Lower leg skin (tissue), 4 donors: Measurements from ENCODE around the gene ANXA11. TPM values are rescaled to one million over a fixed set of nuclear protein-coding genes. Genes with fewer than 3 reads are reported as not detected.

Experiments
- DNase-seq, 2 donors: peaks; one replicate each; pipeline ENCODE4 v3.0.0-alpha.2; 2019; ENCODE audit warnings: low spot score in 2 of 2
- H3K4me3 ChIP-seq: fragments of 200-600 bp; sonication (generic); 2 replicates; pipeline ENCODE4 v1.5.1; 2017; ENCODE audit warnings: mild to moderate bottlenecking, low read depth; ENCODE audit not compliant: poor library complexity, severe bottlenecking
- CTCF ChIP-seq, 3 donors: fragments of 450-650 bp; IDR thresholded peaks; one replicate each; pipeline ENCODE4 v1.5.1; 2016; ENCODE audit warnings: antibody characterized with exemption in 3 of 3, mild to moderate bottlenecking in 3 of 3, moderate library complexity in 2 of 3
- POLR2A ChIP-seq, 2 donors: fragments of 450-650 bp; IDR thresholded peaks; one replicate each; pipeline ENCODE4 v1.6.1; 2016 to 2017; ENCODE audit warnings: antibody characterized with exemption in 2 of 2, mild to moderate bottlenecking in 1 of 2, moderate library complexity in 1 of 2
- WGBS, 2 donors: methylation state at CpG; one replicate each; pipeline ENCODE4 v1.1.5; 2018; 5-methylcytosine and 5-hydroxymethylcytosine counted together
- intact Hi-C: fragments of 100-400 bp; cut with DNase I; formaldehyde crosslinking; loops from one replicate; pipeline ENCODE4 v1.15.0; 2023; ENCODE audit warnings: low total_unique reads
- total RNA-seq, 4 donors: library from RNA; depleted of rRNA; stranded (reverse); fragments of >200 nt; gene quantifications; one replicate each; pipeline ENCODE4 v1.1.0, GENCODE V29; 2016

The ANXA11 gene
- total RNA-seq, 4 donors from 2014 or later = 68.4 to 109 (median 100) TPM

GRCh38 chr10:80144067-80144695, 61.2 kb downstream of the ANXA11 start:
- peak in 1 of 2 donors; percentile 87 for DNase-seq
- intact Hi-C loops = no loop called here
- WGBS, 2 donors = 17 to 25% methylated on average over 15 to 26 of the region's 28 CpGs
- TF ChIP-seq CTCF (IDR thresholded peaks at IDR 0.05) (no peak), POLR2A (IDR thresholded peaks at IDR 0.05) (no peak)
- no peak overlapping the region for H3K4me3 ChIP-seq

- intact Hi-C loops = no loop called here
- WGBS, 2 donors = 59 to 70% methylated on average over 19 of the region's 19 CpGs
These were observed 63.5 kb downstream of the ANXA11 start for GRCh38 chr10:80141696-80142460.

GRCh38 chr10:80140251-80140650, 65.1 kb downstream of the ANXA11 start:
- intact Hi-C loops = no loop called here
- H3K4me3 ChIP-seq = no peak overlapping the region
- TF ChIP-seq CTCF (IDR thresholded peaks at IDR 0.05) = no peak
- no peak for TF ChIP-seq POLR2A (IDR thresholded peaks at IDR 0.05)
- WGBS, 2 donors = 82 to 86% methylated on average over 7 of the region's 7 CpGs
- DNase-seq = no peak

More at GRCh38 chr10:80141696-80142460, 63.5 kb downstream of the ANXA11 start:
- TF ChIP-seq CTCF (IDR thresholded peaks at IDR 0.05) = no peak
- no peak for TF ChIP-seq POLR2A (IDR thresholded peaks at IDR 0.05)
- no peak overlapping the region for H3K4me3 ChIP-seq
- peak in 1 of 2 donors; percentile 76 for DNase-seq

- DNase-seq = peak in 1 of 2 donors; percentile 68
- intact Hi-C loops = no loop called here
These were observed 66.1 kb downstream of the ANXA11 start for GRCh38 chr10:80139265-80139664.

GRCh38 chr10:80137920-80138319, 67.4 kb downstream of the ANXA11 start:
- intact Hi-C loops = no loop called here
- TF ChIP-seq CTCF (IDR thresholded peaks at IDR 0.05) (no peak), POLR2A (IDR thresholded peaks at IDR 0.05) (no peak)
- 56 to 60% methylated on average over 4 of the region's 4 CpGs for WGBS, 2 donors
- peak in 1 of 2 donors; percentile 70 for DNase-seq
- H3K4me3 ChIP-seq = no peak overlapping the region

More at GRCh38 chr10:80139265-80139664, 66.1 kb downstream of the ANXA11 start:
- no peak overlapping the region for H3K4me3 ChIP-seq
- TF ChIP-seq CTCF (IDR thresholded peaks at IDR 0.05) (no peak), POLR2A (IDR thresholded peaks at IDR 0.05) (no peak)
- 77 to 88% methylated on average over 2 of the region's 2 CpGs for WGBS, 2 donors
